Anterior cingulate cortex (tissue), 58 donors: ENCODE data around the gene ORC6.
"Not testable (repeated sequence)": the region's sequence is repeated elsewhere in the genome, so short reads cannot be mapped to it uniquely, and the experiment has no call there.

Experiments used
- DNase-seq, 58 donors: peaks; one replicate each; lab custom pipeline; 2025; lab: John Stamatoyannopoulos, UW

ORC6 gene, protein sequence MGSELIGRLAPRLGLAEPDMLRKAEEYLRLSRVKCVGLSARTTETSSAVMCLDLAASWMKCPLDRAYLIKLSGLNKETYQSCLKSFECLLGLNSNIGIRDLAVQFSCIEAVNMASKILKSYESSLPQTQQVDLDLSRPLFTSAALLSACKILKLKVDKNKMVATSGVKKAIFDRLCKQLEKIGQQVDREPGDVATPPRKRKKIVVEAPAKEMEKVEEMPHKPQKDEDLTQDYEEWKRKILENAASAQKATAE

GRCh38 chr16:46689365-46690280, at the start of gene ORC6:
Gene ORC6, plus strand, starts transcription at chr16:46689659. Its CDS starts 47 bp downstream, at chr16:46689706.
- DNase-seq = peak; percentile 89 to 100 (median 98)

- DNase-seq = no peak
These were observed 40.8 kb upstream of the ORC6 start for GRCh38 chr16:46648656-46649055.

- peak in 11 of 58 donors; percentile 4 to 34 (median 17) for DNase-seq
These were observed 39.7 kb upstream of the ORC6 start for GRCh38 chr16:46649588-46650253.

DNA sequence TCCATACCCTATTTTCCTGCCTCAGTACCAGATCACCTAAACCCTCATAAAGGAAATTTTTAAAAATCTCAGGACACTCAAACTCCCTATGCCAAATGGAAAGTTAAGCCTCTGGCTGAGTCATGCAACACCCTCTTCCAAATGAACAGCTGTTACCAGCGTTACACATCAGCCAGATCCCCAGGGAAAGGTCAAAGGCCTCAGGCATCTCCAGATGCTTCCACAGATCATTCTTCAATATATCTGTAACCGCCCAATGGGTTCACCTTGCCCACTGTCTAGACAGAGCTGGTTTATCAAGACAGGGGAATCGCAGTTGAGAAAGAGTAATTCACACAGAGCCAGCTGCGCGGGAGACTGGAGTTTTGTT, 39.2 kb upstream of the ORC6 start:
- DNase-seq = no peak

- DNase-seq = no peak
These were observed 38.2 kb upstream of the ORC6 start for GRCh38 chr16:46651305-46651704.

- DNase-seq = peak in 18 of 58 donors; percentile 3 to 31 (median 7)
These were observed 30.5 kb upstream of the ORC6 start for GRCh38 chr16:46658925-46659324.

DNA sequence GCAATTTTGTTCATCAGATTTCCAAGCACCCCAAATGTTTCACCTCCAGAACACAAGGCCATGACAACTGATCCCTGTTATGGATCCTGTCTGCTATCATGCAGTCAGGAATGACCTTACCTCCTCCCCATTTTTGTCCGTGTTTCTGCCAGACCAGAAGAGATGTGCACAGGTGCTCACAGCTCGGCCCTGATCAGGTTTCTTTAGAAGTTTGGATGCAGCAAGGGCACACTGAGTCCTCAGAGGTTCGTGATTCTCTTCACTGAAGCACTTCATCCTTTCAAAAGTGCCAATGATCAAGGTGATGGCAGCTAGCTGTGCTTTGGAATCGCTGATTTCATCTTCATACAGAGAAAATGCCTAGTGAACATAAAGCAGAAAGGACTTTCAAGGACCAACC, 27.3 kb upstream of the ORC6 start:
- DNase-seq = no peak

DNA sequence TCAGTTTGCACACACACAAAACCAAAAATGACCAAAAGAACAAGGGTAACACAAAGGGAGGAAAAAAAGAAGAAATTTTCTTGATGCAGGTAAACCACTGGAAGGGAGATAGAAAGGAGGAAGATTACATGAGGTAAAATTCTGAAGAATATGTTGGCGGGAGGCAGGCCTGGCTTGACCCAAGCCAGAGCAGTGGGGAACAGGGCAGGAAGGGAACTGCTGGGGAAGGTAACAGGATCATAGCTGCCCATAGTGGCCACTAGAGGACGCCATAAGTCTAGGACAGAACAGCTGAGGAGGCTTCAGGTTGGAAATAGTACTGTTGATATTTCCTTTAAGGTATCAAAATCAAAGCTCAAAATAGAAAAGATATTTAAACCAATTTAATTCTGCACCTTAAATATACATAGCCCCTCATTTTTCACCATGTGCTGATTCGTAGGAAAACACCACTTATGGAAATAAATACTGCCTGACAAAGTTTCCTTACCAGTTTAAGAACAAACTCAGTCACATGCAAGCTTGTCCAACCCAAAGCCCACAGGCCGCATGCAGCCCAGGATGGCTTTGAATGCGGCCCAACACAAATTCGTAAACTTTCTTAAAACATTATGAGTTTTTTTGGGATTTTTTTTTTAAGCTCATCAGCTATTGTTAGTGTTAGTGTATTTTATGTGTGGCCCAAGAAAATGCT, 16.0 kb upstream of the ORC6 start:
- peak in 10 of 58 donors; percentile 2 to 34 (median 12) for DNase-seq

- DNase-seq = not testable (repeated sequence)
These were observed 11.5 kb upstream of the ORC6 start for GRCh38 chr16:46677943-46678342.

DNA sequence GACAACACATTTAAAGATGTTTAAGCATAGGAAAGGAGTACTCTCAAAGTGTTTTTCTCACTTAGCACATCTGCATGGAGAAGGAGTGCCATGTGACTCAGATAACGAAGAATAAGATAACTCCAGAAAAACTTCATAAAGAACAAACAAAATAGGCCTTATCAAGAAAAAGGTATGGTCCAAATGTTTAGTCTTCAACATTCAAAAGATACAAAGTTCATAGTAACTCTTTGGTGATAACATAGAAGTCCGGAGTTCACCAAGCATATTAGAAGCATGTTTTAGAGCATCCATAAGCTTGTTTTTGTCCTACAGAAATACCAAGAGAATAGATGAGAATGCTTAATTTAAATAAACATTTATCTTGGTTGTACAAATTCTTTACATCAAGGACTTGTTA, 7.6 kb upstream of the ORC6 start:
- DNase-seq = not testable (repeated sequence)

DNA sequence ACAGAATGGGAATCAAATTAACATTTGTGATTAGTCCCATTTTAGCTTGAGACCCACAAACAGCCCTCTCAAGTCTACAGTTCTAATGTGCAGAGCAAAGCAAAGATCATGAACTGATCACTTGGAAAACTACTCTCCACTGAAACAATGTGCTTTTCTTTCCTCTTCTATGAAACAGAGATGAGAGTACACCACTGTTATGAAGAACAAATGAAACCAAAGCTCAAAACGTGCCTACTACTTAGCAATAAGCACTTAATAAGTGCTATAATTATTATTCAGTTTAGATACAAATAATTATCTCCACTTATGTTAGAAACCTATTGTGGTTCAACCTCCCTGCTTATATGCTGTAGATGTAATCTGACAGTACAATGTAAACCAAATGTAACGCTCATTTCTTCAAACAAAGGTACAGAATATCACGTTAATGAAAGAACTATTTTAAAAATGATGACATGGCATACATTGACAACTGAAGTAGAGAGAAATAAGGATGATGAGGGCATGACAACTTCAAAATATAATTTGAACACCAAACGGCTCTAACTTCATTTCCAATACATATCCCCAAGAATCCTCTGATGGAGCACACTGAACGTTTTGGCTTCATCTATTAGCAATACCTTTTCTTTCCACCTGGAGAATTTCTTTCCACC, 2.5 kb upstream of the ORC6 start:
- no peak for DNase-seq

- DNase-seq = no peak
These were observed 2.0 kb upstream of the ORC6 start for GRCh38 chr16:46687486-46687885.

GRCh38 chr16:46688101-46688653, 1.3 kb upstream of the ORC6 start:
- peak in 9 of 58 donors; percentile 2 to 52 (median 35) for DNase-seq

DNA sequence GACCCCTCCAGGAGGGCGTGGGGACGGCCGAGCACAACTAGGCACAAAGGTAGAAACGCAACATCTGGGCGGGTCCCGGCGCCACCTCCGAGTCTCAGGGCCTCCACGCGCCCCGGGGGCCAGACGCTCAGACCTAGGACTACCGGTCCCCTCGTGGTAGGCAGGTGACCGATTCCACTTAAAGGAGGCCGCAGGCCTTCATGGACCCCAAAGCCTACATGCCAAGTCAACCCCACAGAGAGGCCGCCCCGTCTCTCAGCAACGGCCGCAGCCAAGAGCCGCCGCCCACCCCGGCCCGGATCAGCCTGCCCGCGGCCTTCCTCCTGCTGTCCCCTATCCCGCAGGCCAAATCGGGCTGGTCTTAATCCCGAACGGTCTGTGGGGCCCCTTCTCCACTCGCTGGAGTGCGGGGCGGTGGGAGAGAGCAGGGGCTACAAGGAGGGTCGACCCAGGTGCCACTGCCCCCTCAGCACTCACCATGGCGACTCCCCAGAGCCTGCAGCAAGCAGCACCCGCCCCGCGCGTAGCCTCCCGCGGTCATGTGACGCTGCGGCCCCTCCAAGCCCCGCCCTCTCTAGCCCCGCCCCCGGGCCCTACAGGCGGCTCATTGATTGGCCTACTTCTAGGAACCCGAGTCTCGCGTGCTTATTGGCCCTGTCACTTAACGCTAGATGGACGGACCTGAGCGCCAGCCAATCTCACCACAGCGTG, 650 bp upstream of the ORC6 start, which contains the start of gene VPS35:
Gene VPS35, minus strand, starts transcription at position 525 of the 711 bp plus-strand sequence. Its CDS starts 45 bp downstream, at position 480.
- peak; percentile 96 to 100 (median 99) for DNase-seq

GRCh38 chr16:46690281-46691178, 1.1 kb downstream of the ORC6 start:
- DNase-seq = peak in 2 of 58 donors; percentile 7 to 18

- no peak for DNase-seq
These were observed 2.3 kb downstream of the ORC6 start for GRCh38 chr16:46691726-46692125.

DNA sequence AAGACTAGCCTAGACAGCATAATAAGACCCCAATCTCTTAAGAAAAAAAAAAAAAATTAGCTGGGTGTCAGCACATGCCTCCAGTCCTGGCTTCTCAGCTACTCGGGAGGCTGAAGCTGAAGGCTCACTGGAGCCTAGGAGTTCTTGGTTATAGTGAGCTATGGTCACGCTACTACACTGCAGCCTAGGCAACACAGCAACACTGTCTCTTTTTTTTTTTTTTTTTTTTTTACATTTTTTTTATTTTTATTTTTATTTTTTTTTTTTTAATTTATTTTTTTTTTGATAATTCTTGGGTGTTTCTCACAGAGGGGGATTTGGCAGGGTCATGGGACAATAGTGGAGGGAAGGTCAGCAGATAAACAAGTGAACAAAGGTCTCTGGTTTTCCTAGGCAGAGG, 4.1 kb downstream of the ORC6 start:
- no peak for DNase-seq

DNA sequence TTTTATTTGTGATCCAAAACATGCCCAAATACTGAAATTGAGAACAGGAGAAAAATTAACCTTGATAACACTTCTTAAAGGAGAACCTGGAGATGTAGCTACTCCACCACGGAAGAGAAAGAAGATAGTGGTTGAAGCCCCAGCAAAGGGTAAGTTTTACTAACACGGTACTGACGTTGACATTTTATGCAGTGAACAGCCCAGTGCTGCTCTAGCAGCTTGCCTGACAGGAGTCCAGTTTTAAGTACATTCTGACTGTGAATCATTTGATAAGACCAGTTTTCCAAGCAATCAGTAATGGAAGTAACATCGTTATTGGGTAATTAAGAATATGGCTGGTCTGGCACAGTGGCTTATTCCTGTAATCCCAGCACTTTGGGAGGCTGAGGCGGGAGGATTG, 6.5 kb downstream of the ORC6 start:
- DNase-seq = no peak
